HG03460 (cell line): ENCODE results near the gene TRIM64C.
"Not testable (repeated sequence)": the region's sequence is repeated elsewhere in the genome, so short reads cannot be mapped to it uniquely, and the experiment has no call there.

ENCODE experiments used
- ATAC-seq: cut with Tn5 transposase; IDR thresholded peaks from one replicate; pipeline ENCODE4 v1.9.1; 2021; ENCODE audit not compliant: unreplicated experiment

TRIM64C gene, protein sequence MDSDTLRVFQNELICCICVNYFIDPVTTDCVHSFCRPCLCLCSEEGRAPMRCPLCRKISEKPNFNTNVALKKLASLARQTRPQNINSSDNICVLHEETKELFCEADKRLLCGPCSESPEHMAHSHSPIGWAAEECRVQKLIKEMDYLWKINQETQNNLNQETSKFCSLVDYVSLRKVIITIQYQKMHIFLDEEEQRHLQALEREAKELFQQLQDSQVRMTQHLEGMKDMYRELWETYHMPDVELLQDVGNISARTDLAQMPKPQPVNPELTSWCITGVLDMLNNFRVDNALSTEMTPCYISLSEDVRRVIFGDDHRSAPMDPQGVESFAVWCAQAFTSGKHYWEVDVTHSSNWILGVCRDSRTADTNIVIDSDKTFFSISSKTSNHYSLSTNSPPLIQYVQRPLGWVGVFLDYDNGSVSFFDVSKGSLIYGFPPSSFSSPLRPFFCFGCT

GRCh38 chr11:49059012-49059411 is at the start of gene TRIM64C:
Gene TRIM64C, minus strand, starts transcription at chr11:49059112. Its CDS starts 0 bp downstream, at chr11:49059112.
- ATAC-seq, result not testable (repeated sequence)

- not testable (repeated sequence) for ATAC-seq
Observed at GRCh38 chr11:49102356-49102755, 43.4 kb upstream of the TRIM64C start.

- not testable (repeated sequence) for ATAC-seq
Observed at GRCh38 chr11:49069897-49070296, 11.0 kb upstream of the TRIM64C start.

DNA sequence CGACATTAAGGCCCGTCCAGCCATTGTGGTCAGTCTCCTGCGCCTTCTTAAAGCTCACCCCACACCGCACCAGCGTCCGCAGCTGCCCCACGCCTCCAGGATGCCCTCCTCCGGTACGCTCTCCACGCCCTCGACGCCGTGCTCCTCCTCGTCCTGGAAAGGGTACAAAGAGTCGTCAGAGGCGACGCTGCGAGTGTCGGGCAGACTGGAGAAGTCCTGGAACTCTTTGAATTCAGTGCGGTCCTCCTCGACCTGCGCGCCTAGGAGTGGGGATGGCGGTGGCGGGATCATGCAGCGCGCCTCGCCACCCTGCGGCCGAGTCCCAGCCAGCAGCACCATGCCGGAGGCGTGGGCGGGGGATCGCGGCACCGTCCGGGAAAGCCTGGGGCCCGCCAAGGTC is 9.1 kb downstream of the TRIM64C start:
- ATAC-seq, result not testable (repeated sequence)

GRCh38 chr11:49048229-49048628 is 10.7 kb downstream of the TRIM64C start:
- not testable (repeated sequence) for ATAC-seq

DNA sequence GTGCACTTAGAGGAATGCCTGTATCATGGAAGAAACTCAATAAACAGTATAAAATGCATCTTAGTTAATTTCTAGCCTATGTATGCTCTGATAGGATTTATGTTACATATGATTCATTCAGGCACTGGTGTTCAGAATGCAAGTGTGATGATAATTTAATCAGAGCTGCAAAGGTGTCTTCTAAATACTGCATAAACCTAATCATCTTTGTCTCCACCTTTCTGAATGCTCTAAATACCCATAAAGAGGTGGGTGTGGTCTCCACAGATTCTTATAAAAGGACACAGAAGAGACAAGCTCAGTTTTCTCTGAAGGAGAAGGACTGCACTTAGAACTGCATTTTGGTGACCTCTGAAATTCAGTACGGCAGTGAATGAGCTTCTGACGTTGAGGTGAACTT is 30.4 kb downstream of the TRIM64C start, which contains the start of gene TRIM49B:
Gene TRIM49B (plus strand): TSS at position 301 of the 400 bp plus-strand sequence. CDS start 2,777 bp downstream, outside the sequence.
- ATAC-seq, result not testable (repeated sequence)
